HepG2 (cell line): Measurements from ENCODE around the gene RSAD1. TPM values are rescaled to one million over a fixed set of nuclear protein-coding genes. Genes with fewer than 3 reads are reported as not detected.

Experiments
- ATAC-seq: fragments of 200-7000 bp; cut with Tn5 transposase; 3 replicates; pipeline ENCODE4 v1.9.1; 2020; ENCODE audit warnings: mild to moderate bottlenecking, moderate library complexity
- BruUV-seq: library from RNA; stranded (reverse); fragments of 400-500 nt; replicated peaks from 2 replicates; lab custom pipeline; 2021; lab: Mats Ljungman, UMichigan
- CTCF ChIA-PET: fragments of 300-600 bp; formaldehyde crosslinking; extraction: SDS; loops from one replicate; lab custom pipeline; 2021; ENCODE audit warnings: low total read pairs, inconsistent platforms, low intra/inter-chr PET ratio; lab: Yijun Ruan, JAX
- POLR2A ChIA-PET: fragments of 350-600 bp; sonication (Branson Sonifier 250); formaldehyde crosslinking; loops from one replicate; lab custom pipeline; 2020; ENCODE audit warnings: antibody characterized with exemption, inconsistent platforms; lab: Yijun Ruan, JAX
- DNase-seq: peaks from one replicate; pipeline ENCODE4 v3.0.0-alpha.2; 2015; ENCODE audit warnings: low spot score
- FAIRE-seq: peaks from 3 replicates; lab custom pipeline; 2011; peaks lifted over from hg19 to GRCh38; lab: Jason Lieb, UNC
- H2AFZ ChIP-seq: one replicate; pipeline ENCODE4 v1.6.1; 2011; ENCODE audit warnings: low read length, inconsistent platforms
- H3K27ac ChIP-seq: fragments of 300-600 bp; 3 replicates; pipeline ENCODE4 v1.8.0; 2011; ENCODE audit warnings: mixed run types, mild to moderate bottlenecking, mixed read lengths, low read length, inconsistent platforms; ENCODE audit not compliant: insufficient read depth; ENCODE audit errors: extremely low read length
- H3K27me3 ChIP-seq, 2 experiments: fragments of 200-600 bp in 1 of 2; 2 replicates in 1 of 2; 3 replicates in 1 of 2; pipeline versions ENCODE4 v1.6.0 to v1.8.0; 2011; ENCODE audit warnings: low read length in 2 of 2, mild to moderate bottlenecking in 2 of 2, moderate library complexity in 2 of 2, inconsistent platforms in 1 of 2; ENCODE audit not compliant: insufficient read depth in 2 of 2, control insufficient read depth in 1 of 2
- H3K36me3 ChIP-seq, 2 experiments: fragments of 200-600 bp in 1 of 2; replicated peaks in 1 of 2; 2 replicates in 1 of 2; 3 replicates in 1 of 2; pipeline versions ENCODE4 v1.5.1 to v1.8.0; 2011; ENCODE audit warnings: low read length in 2 of 2, inconsistent platforms in 1 of 2; ENCODE audit not compliant: insufficient read depth in 2 of 2, control insufficient read depth in 1 of 2
- H3K4me1 ChIP-seq: 2 replicates; pipeline ENCODE4 v1.5.1; 2012; ENCODE audit warnings: low read length, inconsistent platforms; ENCODE audit not compliant: insufficient read depth
- H3K4me2 ChIP-seq: 2 replicates; pipeline ENCODE4 v1.6.0; 2011; ENCODE audit warnings: low read depth, low read length, inconsistent platforms
- H3K4me3 ChIP-seq, 3 experiments: fragments of 200-600 bp in 1 of 3; sonication (generic), shearing (Covaris generic) in 1 of 3; replicated peaks in 1 of 3; 2 replicates each; pipeline ENCODE4 v1.5.1; 2011 to 2016; ENCODE audit warnings: low read length in 3 of 3, inconsistent platforms in 2 of 3, low read depth in 2 of 3, mild to moderate bottlenecking in 2 of 3, control low read depth in 1 of 3, mixed read lengths in 1 of 3; ENCODE audit not compliant: insufficient read depth in 1 of 3
- H3K79me2 ChIP-seq: one replicate; pipeline ENCODE4 v1.6.1; 2011; ENCODE audit warnings: low read length, inconsistent platforms; ENCODE audit not compliant: insufficient read depth
- H3K9ac ChIP-seq: 2 replicates; pipeline ENCODE4 v1.6.0; 2011; ENCODE audit warnings: mild to moderate bottlenecking, low read depth, low read length, inconsistent platforms; ENCODE audit not compliant: insufficient read depth
- H3K9me3 ChIP-seq: 2 replicates; pipeline ENCODE4 v1.5.1; 2012; ENCODE audit warnings: mild to moderate bottlenecking, low read length
- H4K20me1 ChIP-seq: 2 replicates; pipeline ENCODE4 v1.6.0; 2011; ENCODE audit warnings: inconsistent platforms, mild to moderate bottlenecking, low read length, moderate library complexity; ENCODE audit not compliant: insufficient read depth
- ARID3A ChIP-seq: IDR thresholded peaks from 2 replicates; pipeline ENCODE4 v1.6.1; 2012; ENCODE audit warnings: low read depth, low read length, improper control_type of control experiment
- ARNT2 ChIP-seq: sonication (generic); formaldehyde crosslinking; IDR thresholded peaks from 2 replicates; pipeline ENCODE4 v1.8.0; 2022; ENCODE audit warnings: mild to moderate bottlenecking, low read depth, missing genetic modification reagents, moderate library complexity
- BRCA1 ChIP-seq: sonication (generic); formaldehyde crosslinking; IDR thresholded peaks from 2 replicates; pipeline ENCODE4 v1.4.0; 2020; ENCODE audit warnings: missing genetic modification reagents
- GLI4 ChIP-seq: sonication (generic); formaldehyde crosslinking; IDR thresholded peaks from 2 replicates; pipeline ENCODE4 v1.5.1; 2020; ENCODE audit warnings: missing genetic modification reagents, mild to moderate bottlenecking, moderate library complexity, borderline replicate concordance
- GZF1 ChIP-seq: sonication (generic); formaldehyde crosslinking; IDR thresholded peaks from 2 replicates; pipeline ENCODE4 v1.5.1; 2020; ENCODE audit warnings: mild to moderate bottlenecking, missing genetic modification reagents
- HMG20A ChIP-seq: IDR thresholded peaks from 2 replicates; pipeline ENCODE4 v1.6.1; 2016; ENCODE audit warnings: borderline replicate concordance
- PHF8 ChIP-seq: sonication (generic); formaldehyde crosslinking; IDR thresholded peaks from 2 replicates; pipeline ENCODE4 v1.5.0; 2020; ENCODE audit warnings: missing genetic modification reagents
- PREB ChIP-seq: sonication (generic); formaldehyde crosslinking; IDR thresholded peaks from 2 replicates; pipeline ENCODE4 v1.4.0; 2020; ENCODE audit warnings: missing genetic modification reagents
- TBX3 ChIP-seq: fragments of 450-650 bp; IDR thresholded peaks from 2 replicates; pipeline ENCODE4 v1.6.1; 2017; ENCODE audit warnings: antibody characterized with exemption, mild to moderate bottlenecking, inconsistent platforms, borderline replicate concordance
- ZBTB2 ChIP-seq: sonication (generic); formaldehyde crosslinking; IDR thresholded peaks from 2 replicates; pipeline ENCODE4 v1.8.0; 2022; ENCODE audit warnings: low read depth, missing genetic modification reagents
- ZNF235 ChIP-seq: sonication (generic); formaldehyde crosslinking; IDR thresholded peaks from 2 replicates; pipeline ENCODE4 v1.8.1; 2023; ENCODE audit warnings: mild to moderate bottlenecking, missing genetic modification reagents, borderline replicate concordance
- ZNF263 ChIP-seq: sonication (generic); formaldehyde crosslinking; IDR thresholded peaks from 2 replicates; pipeline ENCODE4 v1.4.0; 2020; ENCODE audit warnings: missing genetic modification reagents
- ZNF276 ChIP-seq: sonication (generic); formaldehyde crosslinking; IDR thresholded peaks from 2 replicates; pipeline ENCODE4 v1.4.0; 2020; ENCODE audit warnings: mild to moderate bottlenecking, low read depth, missing genetic modification reagents
- WGBS: methylation state at CpG from one replicate; pipeline ENCODE4 v1.1.6; 2017; ENCODE audit warnings: low lambda C conversion rate; 5-methylcytosine and 5-hydroxymethylcytosine counted together
- in situ Hi-C: cut with HindIII; loops from 2 replicates; pipeline ENCODE4 v1.10.0; 2017; ENCODE audit warnings: low pct_unique_long_range_greater_than_20kb; ENCODE audit not compliant: extremely low pct_ligation_motif_present
- intact Hi-C: fragments of 100-400 bp; cut with micrococcal nuclease; formaldehyde crosslinking; loops from one replicate; pipeline ENCODE4 v1.10.0; 2022; ENCODE audit not compliant: unreplicated experiment
- polyA plus RNA-seq, 8 experiments: library from polyadenylated mRNA; depleted of rRNA in 3 of 8; stranded (reverse) in 7 of 8; unstranded in 1 of 8; fragments of >200 nt; fragmentation: Illumina TruSeq in 4 of 8; extraction: Trizol in 4 of 8; gene quantifications; 2 replicates each; pipeline versions ENCODE4 v1.2.1 to v1.2.3, GENCODE V29; 2011 to 2016; ENCODE audit warnings: low read depth in 4 of 8, missing spikeins in 1 of 8, mixed read lengths in 1 of 8; ENCODE audit not compliant: insufficient read depth in 1 of 8
- total RNA-seq, 5 experiments: library from RNA; depleted of rRNA; stranded (reverse); fragments of >200 nt; fragmentation: Illumina TruSeq; extraction: Trizol; gene quantifications; 2 replicates each; pipeline ENCODE4 v1.2.3, GENCODE V29; 2016; ENCODE audit warnings: low read depth in 1 of 5

RSAD1 gene
- total and polyA plus RNA-seq, 2 of the 13 experiments (the other 11 are each of a cell fraction or from before 2014, with no cell fraction given) = 22.7 to 27.7 TPM

- no peaks in the 10 kb centered on the region for H3K27me3 ChIP-seq
- ChIA-PET CTCF (no interaction called here), POLR2A (no interaction called here)
- peaks cover 7 to 18% of the 10 kb centered on the region in 2 experiments; a peak in 4 of 5 replicates for H3K36me3 ChIP-seq
- 91% methylated on average over 4 of the region's 4 CpGs for WGBS
- TF ChIP-seq HMG20A (CRISPR knock-in tag) (no peak), ZBTB2 (no peak)
- H4K20me1 ChIP-seq = no peaks in the 10 kb centered on the region
- in situ Hi-C loops = no loop called here
- no peaks in the 10 kb centered on the region for H3K9me3 ChIP-seq
- H3K4me3 ChIP-seq = no peak overlapping the region
- no peak overlapping the region for H3K9ac ChIP-seq
- TSS peak; percentile 34 for BruUV-seq
- intact Hi-C loops = no loop called here
- no peaks in the 10 kb centered on the region for H3K79me2 ChIP-seq
- H3K4me2 ChIP-seq = no peak overlapping the region
- ATAC-seq = no peak
- H3K27ac ChIP-seq = no peak overlapping the region
- peaks cover 1% of the 10 kb centered on the region for H3K4me1 ChIP-seq
- no peak overlapping the region for H2AFZ ChIP-seq
- no peak for FAIRE-seq
- no peak for DNase-seq
These were observed 13.9 kb upstream of the RSAD1 start for GRCh38 chr17:50464736-50465135.

- 94% methylated on average over 6 of the region's 6 CpGs for WGBS
- Histone ChIP-seq H3K27ac (no peak overlapping the region), H3K9me3 (no peaks in the 10 kb centered on the region), H3K4me1 (no peaks in the 10 kb centered on the region), H2AFZ (no peak overlapping the region), H3K9ac (no peak overlapping the region), H3K4me2 (no peak overlapping the region), H3K79me2 (no peaks in the 10 kb centered on the region), H3K4me3 (no peak overlapping the region), H3K27me3 (no peaks in the 10 kb centered on the region), H3K36me3 (peaks cover 7 to 18% of the 10 kb centered on the region in 2 experiments; a peak in 4 of 5 replicates), H4K20me1 (no peaks in the 10 kb centered on the region)
- in situ Hi-C loops = no loop called here
- ChIA-PET POLR2A (no interaction called here), CTCF (no interaction called here)
- ATAC-seq = no peak
- BruUV-seq = no TSS peak
- FAIRE-seq = no peak
- intact Hi-C loops = no loop called here
- DNase-seq = no peak
- no peak for TF ChIP-seq ZNF235 (CRISPR knock-in tag)
- no peak for TF ChIP-seq ARNT2 (CRISPR knock-in tag)
- no peak for TF ChIP-seq ARID3A
- no peak for TF ChIP-seq PHF8 (CRISPR knock-in tag)
- no peak for TF ChIP-seq ZNF276 (CRISPR knock-in tag)
- no peak for TF ChIP-seq ZNF263
- TF ChIP-seq GZF1 (CRISPR knock-in tag) = no peak
- TF ChIP-seq PREB = no peak
- no peak for TF ChIP-seq GLI4 (CRISPR knock-in tag)
- TF ChIP-seq BRCA1 (CRISPR knock-in tag) = no peak
- TF ChIP-seq TBX3 = no peak
These were observed 13.5 kb upstream of the RSAD1 start for GRCh38 chr17:50465171-50465570.
